ENCODE measurements around the gene SLCO4A1. TPM values are rescaled to one million over a fixed set of nuclear protein-coding genes. Genes with fewer than 3 reads are reported as not detected.

SLCO4A1 gene
- total RNA-seq, 1 donor from 2014 or later: 1.7 TPM

DNA sequence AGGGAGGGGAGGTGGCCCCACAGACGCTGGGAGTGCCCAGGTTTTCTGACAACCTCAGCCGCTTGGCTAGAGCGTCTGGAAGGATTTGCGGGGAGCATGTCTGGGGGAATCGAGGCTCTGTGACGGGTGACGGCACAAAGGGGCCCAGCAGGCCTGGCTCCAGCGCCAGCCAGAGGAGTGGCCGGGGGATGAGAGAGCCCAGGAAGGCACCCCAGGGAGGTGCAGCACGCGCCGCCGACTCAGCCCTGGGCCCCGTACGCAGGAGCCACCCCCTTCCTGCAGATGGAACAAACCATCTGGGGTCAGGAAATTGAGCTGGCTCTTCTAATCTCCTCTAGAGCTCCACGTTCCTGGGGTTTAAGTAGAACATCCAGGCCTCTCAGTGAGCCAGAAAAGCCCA, 5.9 kb upstream of the SLCO4A1 start:
- DNase-seq (ENCODE audit: low spot score) (no peak), ATAC-seq (peak; percentile 42)

DNA sequence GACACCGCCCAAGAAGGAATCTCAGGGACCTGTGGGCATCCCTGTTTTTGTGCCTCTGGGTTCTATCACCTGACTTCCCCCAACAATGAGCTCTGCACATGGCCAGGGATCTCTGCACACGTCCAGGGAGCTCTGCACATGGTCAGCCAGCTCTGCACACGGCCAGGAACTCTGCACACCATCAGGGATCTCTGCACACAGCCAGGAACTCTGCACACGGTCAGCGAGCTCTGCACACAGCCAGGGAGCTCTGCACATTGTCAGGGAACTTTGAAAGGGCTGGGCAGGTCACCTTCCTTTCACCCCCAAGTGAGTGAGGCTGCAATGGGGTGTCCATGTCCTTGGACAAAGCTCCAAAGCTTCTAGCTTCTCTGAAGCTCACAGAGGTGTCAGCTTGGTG, 5.2 kb upstream of the SLCO4A1 start:
- no peak for DNase-seq (ENCODE audit: low spot score)
- ATAC-seq: no peak

DNA sequence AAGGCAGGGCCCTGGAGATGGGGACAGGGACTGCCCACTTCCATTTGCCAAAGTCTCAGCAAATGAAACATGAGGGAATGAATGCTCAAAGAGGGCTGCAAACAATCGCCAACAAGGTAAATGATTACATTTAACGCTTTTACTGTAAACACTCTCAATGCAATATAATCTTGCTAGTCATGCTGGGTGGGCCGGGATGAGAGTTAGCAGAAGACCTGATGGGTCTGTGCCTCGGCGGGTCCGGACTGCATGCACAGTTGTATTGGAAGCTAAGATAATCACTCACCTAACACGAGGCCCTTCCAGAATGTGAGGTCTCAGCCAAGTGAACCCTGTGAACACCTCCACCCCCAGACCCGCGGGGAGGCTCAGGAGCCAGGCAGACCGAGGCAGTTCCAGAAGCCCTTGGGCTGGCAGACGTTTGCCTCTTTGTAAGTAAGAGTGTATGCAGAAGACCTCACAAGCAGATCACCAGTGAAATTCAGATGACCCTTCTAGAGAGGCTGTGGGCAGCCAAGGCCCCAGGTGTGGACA, 4.7 kb upstream of the SLCO4A1 start:
- no peak for DNase-seq (ENCODE audit: low spot score)
- no peak for ATAC-seq

DNA sequence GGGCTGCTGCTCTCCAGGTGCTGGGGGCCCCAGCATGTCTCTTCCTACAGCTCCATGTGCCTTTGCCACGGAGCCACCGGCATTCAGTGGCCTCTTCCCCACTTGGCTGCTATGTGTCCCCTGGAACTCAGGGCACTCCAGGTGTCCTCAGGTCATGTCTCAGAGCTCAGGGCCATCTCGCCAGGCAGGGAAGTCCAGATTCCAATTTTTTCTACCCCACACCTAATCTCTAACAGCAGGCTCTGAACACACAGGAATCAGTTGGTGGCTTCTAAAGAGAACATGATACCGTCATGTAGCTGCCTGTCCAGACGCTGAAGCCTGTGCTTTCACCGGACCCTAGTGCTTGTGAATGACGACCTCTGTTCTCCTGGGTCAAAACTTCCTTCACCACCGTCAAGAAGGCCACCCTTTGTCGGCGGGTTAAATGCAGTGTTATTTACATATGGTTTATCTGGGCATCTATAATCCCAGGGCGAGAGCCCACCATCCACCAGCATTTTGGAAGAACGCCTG, 4.2 kb upstream of the SLCO4A1 start:
- DNase-seq (ENCODE audit: low spot score) (no peak), ATAC-seq (no peak)

DNA sequence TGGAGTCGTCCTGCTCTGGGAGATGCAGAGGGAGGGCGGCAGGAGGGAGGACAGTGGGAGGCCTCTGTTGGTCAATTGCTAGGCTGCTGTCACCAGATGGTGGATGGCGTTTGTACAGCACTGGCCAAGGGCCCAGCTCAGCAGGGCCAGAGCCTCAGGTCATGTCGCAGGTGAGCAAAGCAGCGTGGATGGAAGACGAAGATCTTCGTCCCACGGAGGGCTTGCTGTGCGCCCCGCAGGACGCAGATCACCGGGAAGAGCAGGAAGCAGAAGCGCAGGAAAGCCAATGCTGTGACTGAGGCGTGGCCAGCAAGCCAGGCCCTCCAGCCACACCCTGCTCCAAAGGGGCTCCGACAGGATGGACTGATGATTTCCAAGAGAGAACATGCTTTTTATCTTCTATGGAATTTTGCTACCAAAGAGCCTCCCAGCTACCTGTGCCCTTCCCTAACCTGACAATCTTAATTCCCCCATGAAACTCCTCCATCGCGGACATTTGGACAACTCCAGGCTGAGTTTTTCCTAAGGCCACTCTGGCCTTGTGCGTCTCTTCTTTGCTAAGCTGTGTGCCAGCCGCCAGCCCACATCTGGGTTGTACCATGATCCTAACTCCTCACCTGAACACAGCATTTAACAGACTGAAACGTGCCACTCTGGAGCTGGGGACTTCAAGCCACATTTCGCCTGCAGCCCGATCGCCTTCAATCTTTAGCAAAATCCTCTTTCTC, 3.5 kb upstream of the SLCO4A1 start:
- no peak for ATAC-seq
- no peak for DNase-seq (ENCODE audit: low spot score)

DNA sequence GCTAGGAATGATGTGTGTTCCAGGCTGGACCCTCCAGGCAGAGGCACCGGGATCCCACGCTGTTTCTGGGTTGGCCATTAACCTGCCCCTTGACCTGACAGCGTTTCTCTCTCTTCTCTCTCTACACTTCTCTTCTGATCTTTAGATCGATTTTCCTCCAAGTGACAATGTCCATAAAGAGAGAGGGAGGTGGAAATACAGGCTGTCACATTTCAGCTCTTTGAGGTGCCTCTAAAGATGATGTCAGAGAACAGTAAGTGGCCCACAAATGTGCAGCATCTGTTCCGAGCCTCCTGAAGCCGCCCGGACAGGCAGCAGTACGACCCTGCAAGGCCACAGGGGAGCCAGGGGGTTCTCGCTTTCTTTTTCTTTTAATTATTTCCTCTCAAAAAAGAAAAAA, 2.5 kb upstream of the SLCO4A1 start:
- ATAC-seq: no peak
- no peak for DNase-seq (ENCODE audit: low spot score)

DNA sequence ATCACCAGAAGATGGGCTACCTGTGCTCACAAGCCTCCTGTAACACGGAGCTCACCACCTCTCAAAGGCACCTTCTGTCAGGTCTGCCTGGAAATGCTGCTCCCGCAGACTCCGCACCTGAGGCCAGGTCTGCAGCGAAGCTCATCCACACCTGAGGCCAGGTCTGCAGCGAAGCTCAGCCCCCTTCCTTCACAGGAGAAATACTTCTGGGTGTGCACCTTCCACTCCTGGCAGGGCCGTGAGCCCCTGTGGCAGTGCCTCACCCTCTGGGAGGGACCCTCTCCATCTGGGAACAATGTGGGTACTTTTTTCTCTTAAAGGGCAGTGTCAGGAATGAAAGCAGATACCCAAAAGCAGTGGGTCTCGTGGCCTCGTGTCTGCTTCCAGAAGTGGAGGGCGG, 1.4 kb upstream of the SLCO4A1 start:
- no peak for DNase-seq (ENCODE audit: low spot score)
- no peak for ATAC-seq

DNA sequence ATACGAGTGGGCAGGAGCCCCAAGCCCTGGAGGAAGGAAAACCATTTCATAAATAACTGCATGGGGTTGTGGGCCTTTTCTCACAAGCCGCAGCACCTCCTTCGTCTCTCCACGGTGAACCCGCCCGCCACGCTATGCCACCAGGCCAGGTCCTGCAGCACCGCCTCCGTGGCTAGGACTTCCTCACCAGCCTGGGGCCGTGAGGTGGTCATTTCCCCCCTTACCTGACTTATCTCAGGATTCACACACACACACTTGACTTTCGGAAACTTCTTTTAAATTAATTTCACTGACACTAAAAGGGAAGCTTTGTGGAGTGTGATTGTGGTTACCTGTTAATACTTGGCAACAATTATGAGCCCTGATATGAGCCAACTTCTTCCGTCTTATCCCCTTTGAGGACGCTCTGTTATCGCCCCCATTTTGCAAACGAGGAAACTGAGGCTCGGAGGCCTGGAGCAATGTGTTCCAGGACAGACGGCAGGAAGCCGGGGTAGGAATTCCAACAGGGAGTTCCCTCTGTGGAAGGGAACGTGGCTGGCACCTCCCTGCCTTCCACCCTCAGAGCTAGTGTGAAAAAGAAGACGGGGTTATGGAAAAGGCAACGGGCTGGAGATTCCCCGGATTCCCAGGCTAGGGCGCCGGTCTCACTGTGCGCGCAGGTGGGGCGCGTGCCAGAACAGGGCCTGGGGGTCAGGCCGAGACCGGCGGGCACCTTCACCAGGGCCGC, 817 bp upstream of the SLCO4A1 start:
- DNase-seq (ENCODE audit: low spot score): no peak
- ATAC-seq: no peak

DNA sequence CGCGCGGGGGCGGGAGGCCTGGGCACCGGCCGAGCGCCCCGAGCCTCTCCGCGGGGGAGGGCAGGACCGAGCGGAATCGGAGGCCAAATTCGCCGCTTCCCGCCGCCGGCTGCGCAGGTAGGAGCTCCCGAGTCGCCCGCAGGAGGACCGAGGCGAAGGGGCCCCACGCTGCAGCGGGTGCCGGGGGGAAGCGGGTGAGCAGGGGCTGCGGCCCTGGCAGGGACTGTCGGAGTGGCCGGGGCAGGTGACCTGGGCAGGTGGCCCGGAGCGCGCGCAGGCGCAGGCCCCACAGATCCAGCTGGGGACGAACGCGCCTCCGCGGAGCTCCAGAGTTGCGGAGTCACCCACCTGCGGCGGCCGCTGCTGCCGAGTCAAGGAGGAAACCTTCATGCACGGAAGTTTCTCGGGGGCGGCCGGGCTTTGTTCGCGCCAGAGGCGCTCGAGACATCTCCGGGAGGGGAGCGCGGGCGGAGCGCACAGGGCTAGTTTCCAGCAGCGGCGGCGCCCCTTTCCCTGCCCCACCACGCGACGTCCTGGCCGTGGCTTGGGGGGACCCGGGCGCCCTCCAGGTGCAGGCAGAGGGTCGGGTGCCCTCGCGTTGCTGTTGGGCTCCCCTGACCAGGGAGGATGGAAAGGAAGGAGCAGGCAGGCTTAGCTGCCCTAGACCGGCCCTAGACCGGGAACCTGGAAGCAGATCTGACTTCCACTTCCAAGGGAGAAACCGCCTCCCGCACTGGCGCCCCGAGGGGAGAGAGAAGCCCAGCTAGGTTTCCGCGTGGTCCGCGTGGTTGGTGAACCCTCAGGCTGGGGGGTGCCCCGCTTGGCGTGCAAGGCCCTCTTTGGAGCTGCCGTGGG, 590 bp downstream of the SLCO4A1 start:
- no peak for DNase-seq (ENCODE audit: low spot score)

DNA sequence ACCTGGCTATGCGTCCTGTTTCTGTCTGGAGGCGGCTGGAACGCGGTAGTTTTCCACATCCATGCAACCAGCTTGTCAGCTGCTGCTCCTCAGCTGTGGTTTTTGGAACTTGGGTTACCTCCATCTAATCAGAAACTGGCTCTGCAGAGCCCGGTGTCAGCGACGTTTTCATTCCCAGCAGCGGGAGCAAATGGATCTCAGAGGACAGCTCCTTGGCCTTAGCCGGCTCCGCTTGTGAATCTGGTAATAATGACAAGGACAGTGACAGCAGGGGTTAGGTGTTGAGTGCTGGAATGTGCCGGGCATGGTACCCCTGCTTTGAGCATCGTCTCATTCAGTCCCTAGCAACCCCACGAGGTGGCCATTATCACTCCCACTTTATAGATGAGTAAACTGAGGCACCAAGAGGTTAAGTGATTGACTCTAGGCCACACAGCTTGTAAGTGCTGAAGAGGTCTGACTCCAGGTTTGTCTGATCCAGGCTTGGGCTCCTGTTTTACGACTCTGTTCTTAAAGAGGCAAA, 1.3 kb downstream of the SLCO4A1 start:
- no peak for DNase-seq (ENCODE audit: low spot score)
- ATAC-seq: no peak

More for the DNA sequence above, 590 bp downstream of the SLCO4A1 start:
- ATAC-seq: peak; percentile 21

DNA sequence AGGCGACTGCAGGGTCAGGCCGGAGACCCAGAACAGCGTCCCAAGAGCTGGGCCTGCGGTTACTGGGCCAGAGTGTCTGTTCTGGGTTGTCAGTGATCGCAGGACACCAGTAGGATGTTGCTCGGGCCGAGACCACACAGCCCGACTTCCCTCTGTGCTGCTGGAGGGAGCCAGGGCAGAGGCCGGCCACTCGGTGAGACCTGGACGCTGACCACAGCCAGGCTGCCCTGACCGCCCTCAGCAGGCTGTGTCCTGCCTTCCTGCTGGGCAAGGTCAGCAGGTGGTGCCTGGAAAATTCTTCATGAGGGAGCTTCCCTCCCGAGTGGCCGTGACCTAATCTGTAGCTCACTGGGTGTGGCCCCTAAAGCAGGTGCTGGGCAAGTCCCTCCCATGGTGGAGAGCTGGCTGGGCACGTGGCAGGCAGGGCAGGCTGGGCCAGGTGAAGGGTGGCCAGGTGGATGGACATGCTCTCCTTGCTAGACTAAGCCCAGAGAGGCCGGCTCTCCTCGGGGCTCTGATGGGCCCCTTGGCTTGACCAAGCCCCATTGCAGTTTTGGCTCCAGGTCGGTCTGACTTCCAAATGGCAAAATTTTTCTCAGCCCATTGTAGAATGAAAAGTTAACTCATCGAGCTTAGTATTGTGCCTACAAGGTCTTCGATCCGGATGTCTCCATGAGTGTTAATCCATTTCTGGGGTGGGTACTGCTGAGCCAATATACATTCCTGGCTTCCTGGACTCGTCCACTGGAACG, 1.9 kb downstream of the SLCO4A1 start:
- no peak for ATAC-seq
- DNase-seq (ENCODE audit: low spot score): no peak

DNA sequence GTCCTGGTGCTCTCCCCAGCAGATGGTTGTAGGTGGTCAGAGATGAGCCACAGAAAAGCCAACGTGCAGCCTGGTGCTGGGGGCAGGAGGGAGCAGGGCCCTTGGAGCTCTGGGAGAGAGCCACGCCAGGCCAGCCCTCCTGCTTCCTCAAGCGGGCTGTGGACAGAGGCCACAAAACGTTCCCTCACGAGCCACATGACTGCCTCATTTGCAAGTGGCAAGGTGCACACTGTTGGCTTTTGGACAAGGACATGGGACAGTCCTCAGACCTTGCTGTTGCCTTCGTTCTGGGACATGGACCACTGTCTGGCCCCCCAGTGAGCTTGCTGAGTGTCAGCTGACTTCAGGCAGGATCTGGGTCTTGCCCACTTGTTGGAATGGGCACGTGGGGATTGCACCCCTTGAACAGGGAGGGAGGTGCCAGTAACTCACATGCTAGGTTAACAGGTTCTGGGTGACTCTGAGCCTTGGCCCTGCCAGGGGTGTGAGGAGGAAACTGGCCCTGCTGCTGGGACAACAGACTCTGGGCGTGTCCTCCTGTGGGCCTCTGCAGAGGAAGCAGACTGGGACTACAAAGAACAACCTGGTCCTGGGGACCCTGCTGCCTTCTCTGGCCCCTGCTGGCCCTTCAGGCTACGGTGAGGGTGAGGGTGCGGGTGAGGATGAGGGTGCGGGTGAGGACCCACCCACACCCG, 2.6 kb downstream of the SLCO4A1 start:
- ATAC-seq: no peak

DNA sequence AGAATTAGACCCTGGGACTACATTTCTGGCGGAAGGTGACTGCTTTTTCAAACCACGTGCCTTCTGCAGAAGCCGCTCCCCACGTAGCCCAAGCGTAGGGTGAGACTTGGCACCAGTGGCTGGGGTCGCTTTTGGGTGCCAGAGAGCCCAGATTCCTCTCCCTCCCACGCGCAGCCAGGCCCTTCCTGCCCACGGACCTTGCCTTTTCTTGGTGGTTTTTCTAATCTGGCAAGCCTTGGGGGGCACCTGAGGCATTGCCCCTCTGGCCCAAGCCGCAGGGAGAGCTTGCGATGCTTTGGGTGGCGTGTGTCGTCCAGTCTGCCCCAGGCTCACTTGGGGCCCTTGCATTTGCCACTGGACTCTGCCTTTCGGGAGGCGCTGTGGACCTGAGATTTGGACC, 3.3 kb downstream of the SLCO4A1 start:
- ATAC-seq: no peak
- no peak for DNase-seq (ENCODE audit: low spot score)

More for the DNA sequence above, 2.6 kb downstream of the SLCO4A1 start:
- no peak for DNase-seq (ENCODE audit: low spot score)

DNA sequence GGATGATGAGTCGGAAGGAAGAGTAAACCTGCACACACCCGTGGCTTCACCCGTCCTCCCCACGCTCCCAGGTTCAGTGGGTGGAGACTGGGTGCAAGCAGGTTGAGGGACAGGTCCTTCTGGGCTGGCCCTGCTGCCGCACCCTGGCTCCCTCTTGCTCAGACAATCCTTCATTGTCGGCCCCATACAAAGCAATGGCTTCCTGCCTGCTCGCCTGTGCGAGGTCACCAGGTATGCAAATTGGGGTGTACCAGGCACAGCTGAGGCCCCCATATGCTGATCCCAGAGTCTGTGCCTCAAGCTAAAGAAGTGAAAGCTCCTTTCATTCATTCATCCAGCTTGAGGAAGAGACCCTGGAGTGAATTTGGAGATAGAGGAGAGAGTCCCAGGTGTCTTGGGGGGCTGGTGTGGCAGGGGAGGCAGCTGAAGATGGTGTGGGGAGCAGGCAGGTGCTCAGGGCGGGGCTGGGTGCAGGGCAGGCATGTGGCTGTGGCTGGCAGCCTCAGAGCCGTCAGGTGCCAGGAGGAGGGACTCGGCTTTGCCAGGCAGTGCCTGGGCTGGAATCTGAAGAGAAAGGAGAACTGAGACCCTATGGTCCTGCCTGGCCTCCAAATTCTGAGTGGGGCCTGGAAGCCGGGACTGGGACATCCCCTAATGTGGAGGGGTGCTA, 4.7 kb downstream of the SLCO4A1 start:
- ATAC-seq (no peak), DNase-seq (ENCODE audit: low spot score) (no peak)

DNA sequence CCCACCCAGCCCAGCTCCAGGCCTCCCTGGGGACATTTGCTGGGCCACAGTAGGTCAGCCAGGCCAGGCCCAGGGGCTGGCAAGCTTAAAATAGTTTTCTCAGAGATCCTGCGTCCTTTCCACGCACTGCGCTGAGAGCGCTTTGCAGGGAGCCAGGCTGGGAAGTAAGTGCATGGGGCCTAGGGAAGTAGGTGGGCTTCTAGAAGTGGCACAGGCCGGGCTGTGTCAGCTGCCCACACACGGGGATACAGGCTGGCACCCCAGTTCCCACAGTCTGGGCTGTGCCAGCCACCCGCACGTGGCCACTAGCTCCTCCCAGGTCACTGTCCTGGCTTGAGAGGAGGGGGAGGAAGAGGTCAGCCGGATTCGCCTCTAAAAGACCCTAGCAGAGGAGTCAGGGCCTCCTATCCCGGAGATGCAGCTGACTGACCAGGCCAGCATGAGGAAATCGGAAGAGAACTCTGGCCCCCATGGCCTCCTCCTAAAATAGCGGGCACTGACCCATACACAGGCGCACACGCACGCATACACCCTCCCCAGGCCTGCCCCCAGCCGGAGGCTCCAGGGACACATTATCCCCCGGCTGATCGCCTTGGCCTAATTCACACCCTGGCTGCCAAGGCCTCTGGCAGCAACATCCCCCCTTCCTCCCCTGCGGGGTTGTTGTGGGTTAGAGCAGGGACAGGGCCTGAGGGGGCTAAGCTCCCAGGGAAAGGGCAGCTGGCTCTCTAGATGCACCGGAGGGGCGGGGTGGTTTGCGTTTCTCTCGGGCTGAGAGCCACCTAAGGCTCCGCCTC, 5.4 kb downstream of the SLCO4A1 start:
- no peak for ATAC-seq
- DNase-seq (ENCODE audit: low spot score): no peak

DNA sequence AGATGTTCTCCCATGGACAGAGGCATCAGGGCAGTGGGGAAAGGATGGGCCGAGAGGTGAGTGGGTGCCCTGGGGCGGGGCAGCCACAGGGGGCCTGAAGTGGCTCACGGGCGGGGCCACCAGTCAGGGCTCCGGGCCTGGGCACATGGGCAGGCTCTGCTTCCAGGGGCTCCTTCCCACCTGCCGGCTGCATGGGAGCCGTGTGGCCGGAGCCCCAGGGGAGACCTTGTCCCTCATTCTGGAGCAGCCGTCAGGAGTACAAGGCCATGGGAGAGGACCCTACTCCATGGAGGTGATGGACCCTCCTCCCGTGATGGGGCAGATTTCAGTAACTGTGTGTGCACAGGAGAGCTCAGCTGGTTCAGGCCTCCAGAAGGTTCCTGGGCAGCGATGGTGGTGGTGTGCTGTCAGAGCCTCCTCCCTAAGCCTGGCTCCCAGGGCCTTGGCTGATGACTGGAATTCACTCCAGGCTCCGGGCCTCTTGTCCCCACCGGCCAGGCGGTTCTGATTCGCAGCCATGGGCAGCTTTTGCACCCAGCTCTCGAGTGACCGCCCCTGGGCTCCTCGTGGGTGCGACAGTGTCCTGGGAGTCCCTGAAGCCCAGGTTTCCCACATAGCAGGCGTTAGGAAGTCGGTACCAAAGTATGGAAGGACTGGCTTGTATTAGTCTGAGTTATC, 6.2 kb downstream of the SLCO4A1 start:
- ATAC-seq (no peak), DNase-seq (ENCODE audit: low spot score) (no peak)

DNA sequence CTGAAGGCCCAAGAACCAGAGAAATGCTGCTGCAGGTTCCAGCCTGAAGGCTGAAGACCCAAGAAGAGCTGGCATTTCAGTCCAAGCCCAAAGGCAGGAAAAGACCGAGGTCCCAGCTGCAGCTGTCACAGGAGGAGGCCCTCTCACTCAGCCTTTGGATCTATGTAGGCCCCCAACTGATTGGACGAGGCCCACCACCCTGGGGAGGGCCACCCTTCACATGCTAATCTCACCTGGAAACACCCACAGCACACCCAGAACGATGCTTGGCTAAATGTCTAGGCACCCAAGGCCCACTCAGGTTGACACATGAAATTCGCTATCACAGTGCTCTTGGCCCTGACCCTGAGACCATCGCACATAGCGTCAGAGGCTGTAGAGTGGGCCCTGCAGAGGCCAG, 6.8 kb downstream of the SLCO4A1 start:
- no peak for DNase-seq (ENCODE audit: low spot score)
- ATAC-seq: no peak

Measured in left lobe of liver (tissue), 2 donors.